GM12864 (cell line): Measurements from ENCODE around the gene NRP1.

Experiments
- DNase-seq: peaks from one replicate; pipeline ENCODE4 v3.0.0-alpha.2; 2011; ENCODE audit warnings: low read depth
- H3K4me3 ChIP-seq: 2 replicates; pipeline ENCODE4 v1.5.1; 2011; ENCODE audit warnings: mild to moderate bottlenecking, low read depth, low read length, control low read depth
- TF ChIP-seq, protein P1 (sequence below): IDR thresholded peaks from 2 replicates; pipeline ENCODE4 v1.5.1; 2011; ENCODE audit warnings: low read depth, mild to moderate bottlenecking, moderate library complexity, low read length, control low read depth, inconsistent platforms; ENCODE audit errors: missing control alignments

The NRP1 gene

DNA sequence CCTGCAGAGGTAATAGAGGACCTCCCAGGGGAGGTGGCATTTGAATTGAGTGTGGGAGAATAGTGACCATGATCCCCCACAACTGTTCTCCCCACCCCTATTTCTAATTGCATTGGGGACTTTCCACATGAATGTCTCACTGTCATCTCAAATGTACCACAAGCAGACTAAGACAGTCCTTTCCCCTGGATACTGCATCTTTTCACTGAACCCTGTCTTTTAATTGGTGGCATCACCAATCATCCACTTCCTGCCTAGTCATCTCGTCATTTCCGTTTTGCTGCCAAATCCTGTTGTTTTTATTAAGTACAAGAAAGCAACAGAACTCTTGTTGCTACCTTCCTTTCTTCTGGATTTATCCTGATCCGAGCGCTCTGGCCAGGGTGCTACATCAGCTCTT, 120.3 kb downstream of the NRP1 start:
- H3K4me3 ChIP-seq, result no peak overlapping the region
- TF ChIP-seq, protein P1, sequence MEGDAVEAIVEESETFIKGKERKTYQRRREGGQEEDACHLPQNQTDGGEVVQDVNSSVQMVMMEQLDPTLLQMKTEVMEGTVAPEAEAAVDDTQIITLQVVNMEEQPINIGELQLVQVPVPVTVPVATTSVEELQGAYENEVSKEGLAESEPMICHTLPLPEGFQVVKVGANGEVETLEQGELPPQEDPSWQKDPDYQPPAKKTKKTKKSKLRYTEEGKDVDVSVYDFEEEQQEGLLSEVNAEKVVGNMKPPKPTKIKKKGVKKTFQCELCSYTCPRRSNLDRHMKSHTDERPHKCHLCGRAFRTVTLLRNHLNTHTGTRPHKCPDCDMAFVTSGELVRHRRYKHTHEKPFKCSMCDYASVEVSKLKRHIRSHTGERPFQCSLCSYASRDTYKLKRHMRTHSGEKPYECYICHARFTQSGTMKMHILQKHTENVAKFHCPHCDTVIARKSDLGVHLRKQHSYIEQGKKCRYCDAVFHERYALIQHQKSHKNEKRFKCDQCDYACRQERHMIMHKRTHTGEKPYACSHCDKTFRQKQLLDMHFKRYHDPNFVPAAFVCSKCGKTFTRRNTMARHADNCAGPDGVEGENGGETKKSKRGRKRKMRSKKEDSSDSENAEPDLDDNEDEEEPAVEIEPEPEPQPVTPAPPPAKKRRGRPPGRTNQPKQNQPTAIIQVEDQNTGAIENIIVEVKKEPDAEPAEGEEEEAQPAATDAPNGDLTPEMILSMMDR, result no peak
- DNase-seq, result no peak

DNA sequence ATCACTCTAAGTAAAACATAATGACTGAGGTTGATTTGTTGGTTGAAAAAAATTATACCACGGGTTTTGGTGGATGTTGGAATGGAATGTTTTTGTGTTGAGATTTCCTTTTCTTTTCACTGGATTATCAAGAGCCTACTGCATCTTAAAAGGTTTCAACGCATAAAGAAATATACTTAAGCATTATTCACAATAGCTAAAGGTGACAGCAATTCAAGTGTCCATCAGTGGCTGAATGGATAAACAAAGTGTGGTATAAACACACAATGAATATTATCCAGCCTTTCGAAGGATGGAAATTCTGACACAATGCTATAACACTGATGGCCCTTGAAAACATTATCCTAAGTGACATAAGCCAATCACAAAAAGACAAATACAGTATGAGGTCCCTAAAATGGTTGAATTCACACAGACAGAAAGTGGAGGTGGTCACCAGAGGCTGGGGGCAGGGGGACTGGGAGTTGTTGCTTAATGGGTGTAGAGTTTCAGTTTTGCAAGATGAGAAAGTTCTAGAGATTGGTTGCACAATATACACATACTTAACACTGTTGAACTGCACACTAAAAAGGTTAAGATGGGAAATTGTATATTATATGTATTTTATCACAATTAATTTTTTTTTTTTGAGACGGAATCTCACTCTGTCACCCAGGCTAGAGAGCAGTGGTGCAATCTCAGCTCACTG, 122.3 kb downstream of the NRP1 start:
- no peak for DNase-seq
- no peak overlapping the region for H3K4me3 ChIP-seq
- TF ChIP-seq, protein P1, result no peak

GRCh38 chr10:33211106-33211878, 123.2 kb downstream of the NRP1 start:
- no peak overlapping the region for H3K4me3 ChIP-seq
- DNase-seq, result no peak
- TF ChIP-seq, protein P1, result no peak

DNA sequence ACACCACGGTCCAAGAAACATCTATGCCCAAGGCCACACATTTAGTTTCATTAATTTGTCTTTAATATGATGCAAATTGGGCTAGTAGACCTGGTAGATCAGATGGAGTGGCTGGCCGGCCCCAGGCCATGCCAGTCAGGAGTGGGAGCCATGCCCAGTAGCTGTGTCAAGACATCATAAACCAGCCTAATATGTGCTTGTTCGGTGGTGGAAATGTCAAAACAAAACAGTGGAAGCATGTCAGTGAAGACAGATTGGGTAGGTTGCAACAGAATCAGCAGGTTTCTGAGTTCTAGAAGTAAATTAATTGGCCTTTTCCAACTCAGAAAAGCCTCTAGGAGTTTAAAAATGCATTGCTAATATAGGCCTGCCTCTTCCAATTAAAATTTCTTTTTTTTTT, 124.7 kb downstream of the NRP1 start:
- DNase-seq, result no peak
- no peak overlapping the region for H3K4me3 ChIP-seq
- TF ChIP-seq, protein P1, result no peak

- no peak overlapping the region for H3K4me3 ChIP-seq
- TF ChIP-seq, protein P1, result no peak
- DNase-seq, result no peak
These were observed 126.3 kb downstream of the NRP1 start for GRCh38 chr10:33208166-33208565.

DNA sequence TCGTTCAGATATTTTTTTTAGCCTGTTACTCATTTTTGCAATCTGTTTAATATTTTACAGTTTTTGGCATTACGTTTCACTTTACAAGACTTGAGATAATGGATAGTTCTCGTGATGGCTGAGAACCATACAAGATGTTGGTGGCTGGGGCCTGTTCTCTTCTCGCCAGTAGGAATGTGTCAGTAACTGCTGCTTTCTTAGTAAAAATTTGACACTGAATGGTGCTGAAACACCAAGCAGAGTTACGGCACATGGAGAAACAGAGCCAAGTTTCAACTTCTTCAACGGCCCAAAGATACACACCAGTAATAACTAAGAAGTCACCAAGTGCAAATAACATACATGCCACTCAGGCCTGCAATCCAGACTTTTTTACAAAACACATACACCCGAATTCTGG, 130.4 kb downstream of the NRP1 start:
- TF ChIP-seq, protein P1, result no peak
- H3K4me3 ChIP-seq, result no peak overlapping the region
- no peak for DNase-seq
